B cell (primary cell): ENCODE measurements around the gene EPSTI1. TPM values are rescaled to one million over a fixed set of nuclear protein-coding genes. Genes with fewer than 3 reads are reported as not detected.
"Not testable (repeated sequence)": the region's sequence is repeated elsewhere in the genome, so short reads cannot be mapped to it uniquely, and the experiment has no call there.

ENCODE experiments used
- ATAC-seq: fragments of 200-7000 bp; cut with Tn5 transposase; one replicate; pipeline ENCODE4 v1.10.0; 2021; ENCODE audit warnings: low read depth, mild to moderate bottlenecking, moderate number of reproducible peaks, moderate library complexity
- CTCF ChIA-PET: fragments of 350-600 bp; sonication (Branson Sonifier 250); formaldehyde crosslinking; loops from one replicate; lab custom pipeline; 2021; ENCODE audit warnings: antibody characterized with exemption, inconsistent platforms; lab: Charles Lee
- POLR2A ChIA-PET: fragments of 350-600 bp; sonication (Branson Sonifier 250); formaldehyde crosslinking; loops from one replicate; lab custom pipeline; 2021; ENCODE audit warnings: antibody characterized with exemption; lab: Charles Lee
- DNase-seq: peaks from one replicate; pipeline ENCODE4 v3.0.0; 2013
- H2AFZ ChIP-seq: 2 replicates; pipeline ENCODE4 v1.6.1; 2012; ENCODE audit warnings: mild to moderate bottlenecking, low read depth, low read length; ENCODE audit not compliant: insufficient read depth, poor library complexity, severe bottlenecking
- H3K27ac ChIP-seq, 2 donors: 1 replicate in 1 of 2; 2 replicates in 1 of 2; pipeline ENCODE4 v1.5.1; 2012 to 2013; ENCODE audit warnings: low read length in 2 of 2, mild to moderate bottlenecking in 2 of 2, moderate library complexity in 1 of 2
- H3K27me3 ChIP-seq, 4 experiments: fragments of 200-600 bp in 1 of 4; sonication (generic) in 1 of 4; replicated peaks in 1 of 4; 1 replicate in 2 of 4; 2 replicates in 2 of 4; pipeline versions ENCODE4 v1.6.1 to v1.7.0; 2013 to 2016; ENCODE audit warnings: low read length in 3 of 4, mild to moderate bottlenecking in 2 of 4, mixed read lengths in 1 of 4, moderate library complexity in 1 of 4; ENCODE audit not compliant: insufficient read depth in 4 of 4, control insufficient read depth in 3 of 4; ENCODE audit errors: control extremely low read depth in 1 of 4
- H3K36me3 ChIP-seq, 2 experiments: replicated peaks in 1 of 2; 1 replicate in 1 of 2; 2 replicates in 1 of 2; pipeline versions ENCODE4 v1.6.1 to v1.7.1; 2013; ENCODE audit warnings: low read length in 1 of 2; ENCODE audit not compliant: insufficient read depth in 2 of 2, control insufficient read depth in 1 of 2; ENCODE audit errors: control extremely low read depth in 1 of 2, extremely low read depth in 1 of 2
- H3K4me1 ChIP-seq, 2 donors: fragments of 200-600 bp in 1 of 2; sonication (generic) in 1 of 2; 1 replicate in 1 of 2; 2 replicates in 1 of 2; pipeline versions ENCODE4 v1.5.1 to v1.6.1; 2013 to 2017; ENCODE audit warnings: low read length in 2 of 2; ENCODE audit not compliant: control insufficient read depth in 2 of 2, insufficient read depth in 2 of 2
- H3K4me2 ChIP-seq: replicated peaks from 2 replicates; pipeline ENCODE3; 2012; ENCODE audit warnings: mild to moderate bottlenecking, low read depth, low read length; ENCODE audit not compliant: poor library complexity, severe bottlenecking
- H3K4me3 ChIP-seq, 5 experiments: fragments of 200-600 bp in 1 of 5; sonication (generic) in 1 of 5; 1 replicate in 3 of 5; 2 replicates in 2 of 5; pipeline versions ENCODE4 v1.5.1 to v1.7.0; 2011 to 2016; ENCODE audit warnings: low read length in 4 of 5, mild to moderate bottlenecking in 4 of 5, low read depth in 2 of 5, control low read depth in 1 of 5, moderate library complexity in 1 of 5; ENCODE audit not compliant: insufficient read depth in 1 of 5; ENCODE audit errors: control extremely low read depth in 1 of 5, extremely low read depth in 1 of 5
- H3K79me2 ChIP-seq: fragments of 200-600 bp; sonication (generic); one replicate; pipeline ENCODE4 v1.6.0; 2016; ENCODE audit warnings: low read length; ENCODE audit not compliant: control insufficient read depth, insufficient read depth
- H3K9ac ChIP-seq: fragments of 200-600 bp; sonication (generic); 2 replicates; pipeline ENCODE4 v1.6.1; 2017; ENCODE audit warnings: mild to moderate bottlenecking, low read length, moderate library complexity
- H3K9me3 ChIP-seq, 3 donors: one replicate each; pipeline versions ENCODE4 v1.6.1 to v1.7.1; 2013; ENCODE audit warnings: low read length in 2 of 3; ENCODE audit not compliant: control insufficient read depth in 2 of 3, insufficient read depth in 1 of 3; ENCODE audit errors: control extremely low read depth in 1 of 3
- H4K20me1 ChIP-seq: 2 replicates; pipeline ENCODE4 v1.6.0; 2012; ENCODE audit warnings: mild to moderate bottlenecking, low read length; ENCODE audit not compliant: insufficient read depth, control insufficient read depth, poor library complexity, severe bottlenecking
- H3K27ac Mint-ChIP-seq: one replicate; pipeline ENCODE4 v1.8.0; 2021; ENCODE audit warnings: mixed read lengths
- H3K27me3 Mint-ChIP-seq: one replicate; pipeline ENCODE4 v1.8.0; 2021; ENCODE audit warnings: mixed read lengths
- H3K4me1 Mint-ChIP-seq: one replicate; pipeline ENCODE4 v1.8.0; 2021; ENCODE audit warnings: mixed read lengths
- H3K4me3 Mint-ChIP-seq: one replicate; pipeline ENCODE4 v1.8.0; 2021; ENCODE audit warnings: mixed read lengths
- H3K9me3 Mint-ChIP-seq: one replicate; pipeline ENCODE4 v1.8.0; 2022; ENCODE audit warnings: mixed read lengths; ENCODE audit not compliant: insufficient read depth
- CTCF ChIP-seq: fragments of 200-600 bp; IDR thresholded peaks from one replicate; pipeline ENCODE4 v1.8.0; 2022; ENCODE audit warnings: antibody characterized with exemption, mild to moderate bottlenecking
- EZH2 ChIP-seq: IDR thresholded peaks from 2 replicates; pipeline ENCODE4 v1.6.1; 2012; ENCODE audit warnings: borderline replicate concordance, low read depth, mild to moderate bottlenecking, moderate library complexity, low read length; ENCODE audit not compliant: insufficient read depth, poor library complexity, severe bottlenecking
- WGBS: methylation state at CpG from one replicate; pipeline ENCODE4 v1.1.5; 2013; ENCODE audit warnings: missing lambda C conversion rate; ENCODE audit not compliant: insufficient coverage; 5-methylcytosine and 5-hydroxymethylcytosine counted together
- intact Hi-C: fragments of 100-400 bp; cut with micrococcal nuclease; formaldehyde crosslinking; loops from one replicate; pipeline ENCODE4 v1.10.0; 2022
- polyA plus RNA-seq: library from polyadenylated mRNA; depleted of rRNA; stranded (reverse); fragments of >200 nt; gene quantifications from 2 replicates; pipeline ENCODE4 v1.2.3, GENCODE V29; 2012
- total RNA-seq, 2 donors: library from RNA; stranded (reverse); fragments of 120-200 nt in 1 of 2; gene quantifications; 1 replicate in 1 of 2; 2 replicates in 1 of 2; pipeline versions ENCODE4 v1.2.3 to v1.2.4, GENCODE V29; 2013 to 2022

EPSTI1 gene
- total and polyA plus RNA-seq, 2 donors (not counting 1 experiment from before 2014, with no cell fraction given): 13.4 to 41.8 TPM

GRCh38 chr13:42864952-42865767 is 126.9 kb downstream of the EPSTI1 start:
- 98% methylated on average over 6 of the region's 10 CpGs for WGBS
- Histone ChIP-seq H3K27ac (no peak overlapping the region), H3K9me3 (no peaks in the 10 kb centered on the region), H2AFZ (no peak overlapping the region), H3K4me2 (no peak overlapping the region), H3K4me1 (no peaks in the 10 kb centered on the region), H3K36me3 (no peaks in the 10 kb centered on the region), H3K79me2 (no peaks in the 10 kb centered on the region), H4K20me1 (no peaks in the 10 kb centered on the region), H3K27me3 (peaks cover 0 to 3% (median 0%) of the 10 kb centered on the region in 4 experiments), H3K4me3 (no peak overlapping the region), H3K9ac (no peak overlapping the region)
- DNase-seq: no peak
- no peaks in the 10 kb centered on the region for H3K4me1 Mint-ChIP-seq
- TF ChIP-seq EZH2: no peak
- TF ChIP-seq CTCF: no peak
- no peak for ATAC-seq
- intact Hi-C loops: no loop called here
- H3K9me3 Mint-ChIP-seq: no peaks in the 10 kb centered on the region
- H3K27ac Mint-ChIP-seq: no peak overlapping the region
- ChIA-PET CTCF (no interaction called here), POLR2A (no interaction called here)
- no peak overlapping the region for H3K4me3 Mint-ChIP-seq
- H3K27me3 Mint-ChIP-seq: peaks cover 9% of the 10 kb centered on the region

GRCh38 chr13:42862370-42862769 is 129.7 kb downstream of the EPSTI1 start:
- ATAC-seq, H3K36me3 ChIP-seq, H3K27ac ChIP-seq, POLR2A ChIA-PET, H3K9me3 Mint-ChIP-seq, H3K4me3 Mint-ChIP-seq, H3K9ac ChIP-seq, CTCF ChIA-PET, H3K4me2 ChIP-seq, DNase-seq, H3K27ac Mint-ChIP-seq, H3K4me1 ChIP-seq, H3K4me3 ChIP-seq, H3K27me3 Mint-ChIP-seq, H3K27me3 ChIP-seq, H2AFZ ChIP-seq, H3K4me1 Mint-ChIP-seq, H3K79me2 ChIP-seq, H4K20me1 ChIP-seq, H3K9me3 ChIP-seq, intact Hi-C loops: not testable (repeated sequence)
- no CpG with 5 or more reads among the region's 2 CpGs for WGBS
